ENCODE data around the gene STARD6. TPM values are rescaled to one million over a fixed set of nuclear protein-coding genes. Genes with fewer than 3 reads are reported as not detected.
"Not testable (repeated sequence)": the region's sequence is repeated elsewhere in the genome, so short reads cannot be mapped to it uniquely, and the experiment has no call there.

Gene STARD6
- total RNA-seq, 1 experiment from 2014 or later: not detected

- Histone ChIP-seq H4K5ac (ENCODE audit: insufficient read length, low read depth, low read length) (no peak overlapping the region), H2BK15ac (ENCODE audit: low read depth, low read length) (no peak overlapping the region), H2AFZ (ENCODE audit: low read length) (no peak overlapping the region), H3K9ac (ENCODE audit: extremely low read depth, insufficient read length, low read length) (no peak overlapping the region), H3K23ac (ENCODE audit: insufficient read length, low read depth, low read length) (no peak overlapping the region), H2BK12ac (ENCODE audit: insufficient read length, low read depth, low read length) (no peak overlapping the region), H3K27ac (ENCODE audit: insufficient read length, low read depth, low read length) (no peak overlapping the region), H2BK120ac (ENCODE audit: low read depth, low read length, poor library complexity, severe bottlenecking) (no peak overlapping the region), H3K14ac (ENCODE audit: insufficient read depth, low read length) (no peak overlapping the region), H3K23me2 (ENCODE audit: insufficient read length, low read depth, low read length, poor library complexity, severe bottlenecking) (no peaks in the 10 kb centered on the region), H4K8ac (replicated peaks; ENCODE audit: insufficient read length, low read depth, low read length) (no peak overlapping the region), H3K4ac (ENCODE audit: low read depth, low read length) (no peak overlapping the region), H3K56ac (ENCODE audit: insufficient read length, low read depth, low read length) (no peak overlapping the region), H3T11ph (ENCODE audit: low read length) (no peak overlapping the region), H3K18ac (ENCODE audit: insufficient read length, low read depth, low read length) (no peak overlapping the region), H2AK5ac (ENCODE audit: insufficient read length, low read length) (no peak overlapping the region), H3K27me3 (ENCODE audit: insufficient read depth, low read length) (no peaks in the 10 kb centered on the region), H3K4me2 (ENCODE audit: insufficient read depth, insufficient read length, low read length) (no peak overlapping the region), H4K20me1 (ENCODE audit: control insufficient read depth, insufficient read depth, insufficient read length) (no peaks in the 10 kb centered on the region), H3K4me1 (ENCODE audit: insufficient read depth, low read length) (no peaks in the 10 kb centered on the region), H3K79me2 (ENCODE audit: insufficient read depth, low read length) (no peaks in the 10 kb centered on the region), H4K91ac (ENCODE audit: insufficient read length, low read depth, low read length) (no peak overlapping the region), H2BK5ac (ENCODE audit: insufficient read length, low read length) (no peak overlapping the region), H2BK20ac (ENCODE audit: low read depth, low read length, poor library complexity, severe bottlenecking) (no peak overlapping the region), H3K9me3 (ENCODE audit: control insufficient read depth, low read depth, low read length) (no peaks in the 10 kb centered on the region), H3K79me1 (ENCODE audit: insufficient read depth, low read depth, low read length, poor library complexity, severe bottlenecking) (no peaks in the 10 kb centered on the region)
- no peak overlapping the region for H3K4me3 Mint-ChIP-seq
- H3K27ac Mint-ChIP-seq: no peak overlapping the region
- peaks cover 0 to 3% of the 10 kb centered on the region in 2 experiments; a peak in 2 of 5 replicates for H3K9me3 Mint-ChIP-seq
- H3K4me1 Mint-ChIP-seq: peaks cover 11 to 17% of the 10 kb centered on the region in 2 experiments
- H3K36me3 Mint-ChIP-seq (ENCODE audit: insufficient read depth in 1 of 3, low read depth in 3 of 3): no peaks in the 10 kb centered on the region; a peak in 1 of 7 replicates
- H3K27me3 Mint-ChIP-seq (ENCODE audit: low read depth): no peaks in the 10 kb centered on the region
- DNase-seq: no peak
- 0 out of 3 replicates have a peak, but pooled peaks have one; percentile 14 for TF ChIP-seq CTCF (conservative IDR thresholded peaks at IDR 0.05)
Measured at GRCh38 chr18:54316071-54316820, 41.4 kb downstream of the STARD6 start.

- H3K4ac ChIP-seq (ENCODE audit: low read depth, low read length); H3K27ac Mint-ChIP-seq; H3K4me1 ChIP-seq (ENCODE audit: insufficient read depth, low read length); H3K23me2 ChIP-seq (ENCODE audit: insufficient read length, low read depth, low read length, poor library complexity, severe bottlenecking); H2BK5ac ChIP-seq (ENCODE audit: insufficient read length, low read length); H3K27ac ChIP-seq (ENCODE audit: insufficient read length, low read depth, low read length); H4K91ac ChIP-seq (ENCODE audit: insufficient read length, low read depth, low read length); H3K18ac ChIP-seq (ENCODE audit: insufficient read length, low read depth, low read length); H4K5ac ChIP-seq (ENCODE audit: insufficient read length, low read depth, low read length); H3K9me3 Mint-ChIP-seq; H2BK15ac ChIP-seq (ENCODE audit: low read depth, low read length); H3K9me3 ChIP-seq (ENCODE audit: control insufficient read depth, low read depth, low read length); H3K36me3 Mint-ChIP-seq (ENCODE audit: insufficient read depth in 1 of 3, low read depth in 3 of 3); H4K8ac ChIP-seq (replicated peaks; ENCODE audit: insufficient read length, low read depth, low read length); H2BK20ac ChIP-seq (ENCODE audit: low read depth, low read length, poor library complexity, severe bottlenecking); H3K27me3 ChIP-seq (ENCODE audit: insufficient read depth, low read length); H3K14ac ChIP-seq (ENCODE audit: insufficient read depth, low read length); H3K79me1 ChIP-seq (ENCODE audit: insufficient read depth, low read depth, low read length, poor library complexity, severe bottlenecking); DNase-seq; H3K4me3 Mint-ChIP-seq; H4K20me1 ChIP-seq (ENCODE audit: control insufficient read depth, insufficient read depth, insufficient read length); H3T11ph ChIP-seq (ENCODE audit: low read length); H2AK5ac ChIP-seq (ENCODE audit: insufficient read length, low read length); H3K79me2 ChIP-seq (ENCODE audit: insufficient read depth, low read length); H2BK12ac ChIP-seq (ENCODE audit: insufficient read length, low read depth, low read length); H2BK120ac ChIP-seq (ENCODE audit: low read depth, low read length, poor library complexity, severe bottlenecking); H3K27me3 Mint-ChIP-seq (ENCODE audit: low read depth); H3K4me2 ChIP-seq (ENCODE audit: insufficient read depth, insufficient read length, low read length); H3K9ac ChIP-seq (ENCODE audit: extremely low read depth, insufficient read length, low read length); H2AFZ ChIP-seq (ENCODE audit: low read length); H3K4me1 Mint-ChIP-seq; H3K56ac ChIP-seq (ENCODE audit: insufficient read length, low read depth, low read length); H3K23ac ChIP-seq (ENCODE audit: insufficient read length, low read depth, low read length): not testable (repeated sequence)
- WGBS (ENCODE audit: extremely low coverage, insufficient read length, low lambda C conversion rate): no CpG with 5 or more reads among the region's 8 CpGs
Measured at GRCh38 chr18:54309564-54309963, 48.1 kb downstream of the STARD6 start.

Data from H9 (cell line).